Gastroesophageal sphincter (tissue), 4 donors: ENCODE data around the gene BRD4. TPM values are rescaled to one million over a fixed set of nuclear protein-coding genes. Genes with fewer than 3 reads are reported as not detected.

Experiments
- ATAC-seq: fragments of 150-250 bp; one replicate; pipeline ENCODE4 v1.9.1; 2016; ENCODE audit warnings: mild to moderate bottlenecking, moderate library complexity
- H3K27ac ChIP-seq, 4 donors: fragments of 200-600 bp; sonication (generic) in 3 of 4; 1 replicate in 3 of 4; 2 replicates in 1 of 4; pipeline ENCODE4 v1.5.1; 2016 to 2019
- H3K27me3 ChIP-seq: fragments of 200-600 bp; sonication (generic); one replicate; pipeline ENCODE4 v1.5.1; 2019
- H3K36me3 ChIP-seq, 2 donors: fragments of 200-600 bp; sonication (generic); one replicate each; pipeline ENCODE4 v1.5.1; 2019; ENCODE audit warnings: control low read depth in 1 of 2
- H3K4me1 ChIP-seq, 3 donors: fragments of 200-600 bp; sonication (generic); 1 replicate in 2 of 3; 2 replicates in 1 of 3; pipeline ENCODE4 v1.5.1; 2016 to 2019; ENCODE audit warnings: control low read depth in 2 of 3
- H3K4me3 ChIP-seq, 2 donors: fragments of 200-600 bp; sonication (generic); one replicate each; pipeline ENCODE4 v1.5.1; 2019; ENCODE audit warnings: mild to moderate bottlenecking in 1 of 2, moderate library complexity in 1 of 2
- H3K9me3 ChIP-seq, 3 donors: fragments of 200-600 bp; sonication (generic); one replicate each; pipeline ENCODE4 v1.5.1; 2017 to 2019; ENCODE audit warnings: control low read depth in 2 of 3
- EP300 ChIP-seq: sonication (generic); formaldehyde crosslinking; IDR thresholded peaks from one replicate; pipeline ENCODE4 v1.6.1; 2017; ENCODE audit warnings: antibody characterized with exemption, mild to moderate bottlenecking
- POLR2A ChIP-seq, 2 donors: fragments of 450-650 bp; IDR thresholded peaks; one replicate each; pipeline ENCODE4 v1.6.1; 2017; ENCODE audit warnings: antibody characterized with exemption in 2 of 2, mild to moderate bottlenecking in 2 of 2, moderate library complexity in 1 of 2
- POLR2AphosphoS5 ChIP-seq: sonication (generic); formaldehyde crosslinking; IDR thresholded peaks from one replicate; pipeline ENCODE4 v1.6.1; 2017; ENCODE audit warnings: antibody characterized with exemption
- WGBS, 2 donors: methylation state at CpG; one replicate each; pipeline ENCODE4 v1.1.5; 2018; ENCODE audit warnings: low coverage in 1 of 2; 5-methylcytosine and 5-hydroxymethylcytosine counted together
- total RNA-seq, 4 donors: library from RNA; depleted of rRNA; stranded (reverse); fragments of >200 nt; gene quantifications; one replicate each; pipeline ENCODE4 v1.1.0, GENCODE V29; 2016
- TF ChIP-seq, protein P1 (sequence below), 4 experiments: fragments of 200-600 bp in 2 of 4; fragments of 450-650 bp in 2 of 4; sonication (generic) in 1 of 4; IDR thresholded peaks; one replicate each; pipeline ENCODE4 v1.5.1; 2017 to 2019; ENCODE audit warnings: antibody characterized with exemption in 4 of 4, mild to moderate bottlenecking in 2 of 4, moderate library complexity in 2 of 4

Gene BRD4
- total RNA-seq, 4 donors from 2014 or later, result 29.6 to 49.3 (median 34.4) TPM

DNA sequence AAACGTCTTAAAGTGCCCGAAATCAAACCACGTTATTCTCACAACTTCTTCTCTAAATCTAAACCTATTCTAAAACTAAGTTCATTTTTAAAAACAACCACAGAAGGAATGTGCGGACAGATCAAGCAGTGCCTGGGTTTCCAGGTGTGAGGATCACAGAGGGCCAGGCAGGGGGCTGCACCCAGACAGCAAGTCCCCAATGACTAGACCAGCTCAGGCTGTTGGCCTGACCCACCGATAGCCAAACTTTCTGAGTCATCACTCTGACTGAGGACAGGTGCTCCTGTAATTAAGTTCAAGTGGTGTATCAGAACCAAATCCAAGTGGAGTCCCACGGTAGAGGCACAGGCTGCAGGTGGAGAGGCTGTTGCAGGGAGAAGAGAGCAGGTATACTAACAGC lies 62.5 kb downstream of the BRD4 start:
- H3K9me3 ChIP-seq, result no peaks in the 10 kb centered on the region
- H3K27me3 ChIP-seq, result no peaks in the 10 kb centered on the region
- H3K4me3 ChIP-seq, result no peak overlapping the region
- peaks cover 12 to 98% (median 48%) of the 10 kb centered on the region in 3 donors for H3K4me1 ChIP-seq
- peaks cover 0 to 75% of the 10 kb centered on the region in 2 donors for H3K36me3 ChIP-seq
- WGBS, 2 donors, result 69 to 80% methylated on average over 4 to 6 of the region's 6 CpGs
- TF ChIP-seq, protein P1, sequence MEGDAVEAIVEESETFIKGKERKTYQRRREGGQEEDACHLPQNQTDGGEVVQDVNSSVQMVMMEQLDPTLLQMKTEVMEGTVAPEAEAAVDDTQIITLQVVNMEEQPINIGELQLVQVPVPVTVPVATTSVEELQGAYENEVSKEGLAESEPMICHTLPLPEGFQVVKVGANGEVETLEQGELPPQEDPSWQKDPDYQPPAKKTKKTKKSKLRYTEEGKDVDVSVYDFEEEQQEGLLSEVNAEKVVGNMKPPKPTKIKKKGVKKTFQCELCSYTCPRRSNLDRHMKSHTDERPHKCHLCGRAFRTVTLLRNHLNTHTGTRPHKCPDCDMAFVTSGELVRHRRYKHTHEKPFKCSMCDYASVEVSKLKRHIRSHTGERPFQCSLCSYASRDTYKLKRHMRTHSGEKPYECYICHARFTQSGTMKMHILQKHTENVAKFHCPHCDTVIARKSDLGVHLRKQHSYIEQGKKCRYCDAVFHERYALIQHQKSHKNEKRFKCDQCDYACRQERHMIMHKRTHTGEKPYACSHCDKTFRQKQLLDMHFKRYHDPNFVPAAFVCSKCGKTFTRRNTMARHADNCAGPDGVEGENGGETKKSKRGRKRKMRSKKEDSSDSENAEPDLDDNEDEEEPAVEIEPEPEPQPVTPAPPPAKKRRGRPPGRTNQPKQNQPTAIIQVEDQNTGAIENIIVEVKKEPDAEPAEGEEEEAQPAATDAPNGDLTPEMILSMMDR (IDR thresholded peaks at IDR 0.05), result no peak
- TF ChIP-seq POLR2AphosphoS5, result no peak
- TF ChIP-seq EP300, result no peak
- no peak for TF ChIP-seq POLR2A (IDR thresholded peaks at IDR 0.05)
- H3K27ac ChIP-seq, result no peak overlapping the region
- no peak for ATAC-seq

DNA sequence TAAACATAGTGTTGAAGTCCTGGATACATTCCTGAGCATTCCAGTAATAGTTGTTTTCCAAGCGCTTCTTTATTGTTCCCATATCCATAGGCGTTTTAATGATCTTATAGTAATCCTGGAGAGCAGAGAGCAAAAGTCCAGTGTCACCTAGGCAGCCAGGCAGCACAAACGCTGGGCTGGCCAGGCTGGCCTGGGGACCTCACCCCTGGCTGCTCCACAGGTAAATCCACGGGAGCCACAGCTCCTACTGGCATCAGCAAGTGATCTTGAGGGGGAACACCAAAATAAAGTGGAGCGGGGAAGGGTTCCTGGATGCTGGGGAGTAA lies 63.4 kb downstream of the BRD4 start:
- no peak for TF ChIP-seq POLR2AphosphoS5
- no peak for TF ChIP-seq POLR2A (IDR thresholded peaks at IDR 0.05)
- no peak for TF ChIP-seq EP300
- TF ChIP-seq, protein P1 (IDR thresholded peaks at IDR 0.05), result no peak
- no peaks in the 10 kb centered on the region for H3K9me3 ChIP-seq
- H3K4me3 ChIP-seq, result no peak overlapping the region
- no peaks in the 10 kb centered on the region for H3K27me3 ChIP-seq
- H3K36me3 ChIP-seq, result peaks cover 0 to 84% of the 10 kb centered on the region in 2 donors
- ATAC-seq, result no peak
- H3K27ac ChIP-seq, result peak overlapping the region in 1 of 4 donors; percentile 14
- WGBS, 2 donors, result 87% methylated on average over 4 of the region's 5 CpGs; no CpG with 5 or more reads in 1 of the 2 donors
- peaks cover 16 to 98% (median 49%) of the 10 kb centered on the region in 3 donors for H3K4me1 ChIP-seq

DNA sequence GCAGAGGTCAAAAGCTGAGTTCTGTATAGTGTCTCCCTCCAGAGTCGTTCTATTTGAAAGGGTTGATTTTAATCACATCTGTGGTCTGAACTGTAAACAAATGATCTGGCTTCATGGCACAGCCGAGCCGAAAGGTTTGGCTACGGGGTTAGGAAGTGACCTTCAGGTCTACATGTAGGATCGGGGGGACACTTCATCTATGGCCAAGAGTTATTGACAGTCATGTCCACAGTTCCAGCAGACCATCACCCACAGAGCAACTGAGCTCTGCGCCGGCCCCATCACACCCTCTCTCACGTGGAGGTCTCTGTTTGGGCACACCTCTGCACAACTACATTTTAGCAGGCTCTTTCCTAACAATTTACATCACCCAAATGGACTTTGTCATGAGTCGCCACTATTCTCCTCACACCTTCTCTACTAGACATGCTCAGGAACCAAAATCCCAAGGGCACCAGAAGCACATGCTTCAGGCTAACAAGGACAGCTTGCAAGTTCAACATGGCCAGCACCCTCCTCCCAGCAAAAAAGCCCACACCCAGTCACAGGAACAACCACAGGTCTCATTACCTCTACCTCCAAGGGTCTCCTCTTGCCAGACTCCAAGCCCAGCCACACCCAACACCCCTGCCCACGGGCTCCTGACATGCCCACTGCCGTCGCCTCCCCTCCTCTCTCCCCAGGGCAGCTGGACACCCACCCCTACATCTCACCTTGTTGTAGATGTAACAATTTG lies 64.0 kb downstream of the BRD4 start:
- Histone ChIP-seq H3K4me3 (no peak overlapping the region), H3K36me3 (peaks cover 0 to 90% of the 10 kb centered on the region in 2 donors), H3K27me3 (no peaks in the 10 kb centered on the region), H3K4me1 (peaks cover 16 to 98% (median 47%) of the 10 kb centered on the region in 3 donors), H3K9me3 (no peaks in the 10 kb centered on the region), H3K27ac (peak overlapping the region in 1 of 4 donors; percentile 24)
- WGBS, 2 donors, result 46 to 62% methylated on average over 8 to 10 of the region's 12 CpGs
- peak; percentile 9 for TF ChIP-seq POLR2AphosphoS5
- TF ChIP-seq, protein P1 (IDR thresholded peaks at IDR 0.05), result no peak
- no peak for ATAC-seq

DNA sequence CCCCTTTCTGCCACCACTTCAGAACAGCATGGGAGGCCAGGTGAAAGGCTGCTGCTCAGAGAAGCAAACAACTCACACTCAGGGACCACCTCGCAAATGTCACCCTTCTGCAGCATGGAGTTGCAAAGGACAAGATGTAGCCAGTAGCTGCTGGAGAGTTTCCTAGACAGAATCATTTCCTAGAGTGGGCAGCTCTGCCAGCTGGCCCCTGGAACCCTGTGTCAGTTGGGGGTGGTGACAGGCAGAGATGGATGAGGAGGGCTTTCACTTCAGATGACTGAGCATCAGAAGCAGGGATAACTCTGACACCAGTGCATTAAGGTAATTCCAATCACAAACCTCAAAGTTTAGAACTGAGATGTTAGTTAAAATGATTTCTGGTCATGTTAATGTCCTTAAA lies 65.7 kb downstream of the BRD4 start:
- no peaks in the 10 kb centered on the region for H3K27me3 ChIP-seq
- H3K4me1 ChIP-seq, result peaks cover 16 to 86% (median 41%) of the 10 kb centered on the region in 3 donors
- H3K36me3 ChIP-seq, result peaks cover 0 to 93% of the 10 kb centered on the region in 2 donors
- TF ChIP-seq, protein P1 (IDR thresholded peaks at IDR 0.05), result no peak
- TF ChIP-seq POLR2AphosphoS5, result no peak
- TF ChIP-seq POLR2A (IDR thresholded peaks at IDR 0.05), result no peak
- no peak for TF ChIP-seq EP300
- H3K4me3 ChIP-seq, result no peak overlapping the region
- H3K27ac ChIP-seq, result peak overlapping the region in 3 of 4 donors; percentile 72 to 85 (median 84)
- WGBS, 2 donors, result 57% methylated on average over 1 of the region's 1 CpG; no CpG with 5 or more reads in 1 of the 2 donors
- ATAC-seq, result no peak
- no peaks in the 10 kb centered on the region for H3K9me3 ChIP-seq

DNA sequence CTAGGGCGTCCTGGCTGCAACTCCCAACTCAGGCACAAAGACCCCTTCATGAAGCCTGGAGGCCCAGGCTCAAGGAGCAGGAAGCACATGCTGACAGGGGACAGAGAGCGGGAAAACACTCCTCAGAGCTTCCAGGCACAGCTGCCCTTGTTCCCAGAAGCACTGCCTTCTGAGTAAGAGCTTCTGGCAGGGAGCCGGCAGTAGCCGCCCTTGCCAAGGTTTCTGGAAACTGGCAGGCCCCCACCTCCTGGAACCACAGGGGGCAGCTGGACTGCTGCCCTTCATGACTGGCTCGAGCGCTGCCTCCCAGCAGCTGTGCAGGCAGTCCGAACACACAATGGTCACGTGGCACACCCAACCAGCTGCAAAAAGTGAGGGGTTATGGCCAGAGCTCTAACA lies 66.5 kb downstream of the BRD4 start:
- Histone ChIP-seq H3K4me1 (peaks cover 16 to 77% (median 41%) of the 10 kb centered on the region in 3 donors), H3K4me3 (no peak overlapping the region), H3K27me3 (no peaks in the 10 kb centered on the region), H3K9me3 (no peaks in the 10 kb centered on the region), H3K36me3 (peaks cover 0 to 93% of the 10 kb centered on the region in 2 donors), H3K27ac (peak overlapping the region in 3 of 4 donors; percentile 72 to 85 (median 84))
- TF ChIP-seq EP300, result no peak
- TF ChIP-seq, protein P1 (IDR thresholded peaks at IDR 0.05), result peak in 3 of 4 experiments; percentile 23 to 42 (median 27)
- TF ChIP-seq POLR2AphosphoS5, result peak; percentile 99
- TF ChIP-seq POLR2A (IDR thresholded peaks at IDR 0.05), result no peak
- ATAC-seq, result peak; percentile 95
- WGBS, 2 donors, result 10% methylated on average over 4 of the region's 8 CpGs; no CpG with 5 or more reads in 1 of the 2 donors
